Neutrophil (primary cell): ENCODE measurements around the gene EXOC4.

ENCODE experiments used
- H3K27ac ChIP-seq: fragments of 200-600 bp; sonication (generic); 2 replicates; pipeline ENCODE4 v1.5.1; 2016; ENCODE audit warnings: mild to moderate bottlenecking, moderate library complexity
- H3K27me3 ChIP-seq: fragments of 200-600 bp; sonication (generic); 2 replicates; pipeline ENCODE4 v1.6.0; 2016; ENCODE audit warnings: mild to moderate bottlenecking
- H3K36me3 ChIP-seq: fragments of 200-600 bp; sonication (generic); 2 replicates; pipeline ENCODE4 v1.5.1; 2017
- H3K4me1 ChIP-seq, 2 experiments: fragments of 200-600 bp in 1 of 2; sonication (generic) in 1 of 2; 1 replicate in 1 of 2; 2 replicates in 1 of 2; pipeline versions ENCODE4 v1.5.1 to v1.6.1; 2013 to 2016; ENCODE audit warnings: low read depth in 1 of 2, low read length in 1 of 2, mild to moderate bottlenecking in 1 of 2, moderate library complexity in 1 of 2; ENCODE audit not compliant: control insufficient read depth in 1 of 2, insufficient read depth in 1 of 2
- H3K4me3 ChIP-seq, 2 experiments: fragments of 200-600 bp in 1 of 2; sonication (generic) in 1 of 2; 1 replicate in 1 of 2; 2 replicates in 1 of 2; pipeline ENCODE4 v1.5.1; 2013 to 2016; ENCODE audit warnings: low read depth in 1 of 2, low read length in 1 of 2, mild to moderate bottlenecking in 1 of 2, moderate library complexity in 1 of 2
- H3K9me3 ChIP-seq: fragments of 200-600 bp; sonication (generic); 2 replicates; pipeline ENCODE4 v1.5.1; 2016
- TF ChIP-seq, protein P1 (sequence below): fragments of 200-600 bp; sonication (generic); IDR thresholded peaks from 2 replicates; pipeline ENCODE4 v1.5.1; 2016; ENCODE audit warnings: antibody characterized with exemption

Gene EXOC4

GRCh38 chr7:133576612-133577168 lies 323.8 kb downstream of the EXOC4 start:
- Histone ChIP-seq H3K27me3 (no peaks in the 10 kb centered on the region), H3K9me3 (no peaks in the 10 kb centered on the region), H3K4me3 (no peak overlapping the region), H3K27ac (no peak overlapping the region), H3K36me3 (no peaks in the 10 kb centered on the region), H3K4me1 (peaks cover 4 to 6% of the 10 kb centered on the region in 2 experiments)
- TF ChIP-seq, protein P1, sequence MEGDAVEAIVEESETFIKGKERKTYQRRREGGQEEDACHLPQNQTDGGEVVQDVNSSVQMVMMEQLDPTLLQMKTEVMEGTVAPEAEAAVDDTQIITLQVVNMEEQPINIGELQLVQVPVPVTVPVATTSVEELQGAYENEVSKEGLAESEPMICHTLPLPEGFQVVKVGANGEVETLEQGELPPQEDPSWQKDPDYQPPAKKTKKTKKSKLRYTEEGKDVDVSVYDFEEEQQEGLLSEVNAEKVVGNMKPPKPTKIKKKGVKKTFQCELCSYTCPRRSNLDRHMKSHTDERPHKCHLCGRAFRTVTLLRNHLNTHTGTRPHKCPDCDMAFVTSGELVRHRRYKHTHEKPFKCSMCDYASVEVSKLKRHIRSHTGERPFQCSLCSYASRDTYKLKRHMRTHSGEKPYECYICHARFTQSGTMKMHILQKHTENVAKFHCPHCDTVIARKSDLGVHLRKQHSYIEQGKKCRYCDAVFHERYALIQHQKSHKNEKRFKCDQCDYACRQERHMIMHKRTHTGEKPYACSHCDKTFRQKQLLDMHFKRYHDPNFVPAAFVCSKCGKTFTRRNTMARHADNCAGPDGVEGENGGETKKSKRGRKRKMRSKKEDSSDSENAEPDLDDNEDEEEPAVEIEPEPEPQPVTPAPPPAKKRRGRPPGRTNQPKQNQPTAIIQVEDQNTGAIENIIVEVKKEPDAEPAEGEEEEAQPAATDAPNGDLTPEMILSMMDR, result no peak

DNA sequence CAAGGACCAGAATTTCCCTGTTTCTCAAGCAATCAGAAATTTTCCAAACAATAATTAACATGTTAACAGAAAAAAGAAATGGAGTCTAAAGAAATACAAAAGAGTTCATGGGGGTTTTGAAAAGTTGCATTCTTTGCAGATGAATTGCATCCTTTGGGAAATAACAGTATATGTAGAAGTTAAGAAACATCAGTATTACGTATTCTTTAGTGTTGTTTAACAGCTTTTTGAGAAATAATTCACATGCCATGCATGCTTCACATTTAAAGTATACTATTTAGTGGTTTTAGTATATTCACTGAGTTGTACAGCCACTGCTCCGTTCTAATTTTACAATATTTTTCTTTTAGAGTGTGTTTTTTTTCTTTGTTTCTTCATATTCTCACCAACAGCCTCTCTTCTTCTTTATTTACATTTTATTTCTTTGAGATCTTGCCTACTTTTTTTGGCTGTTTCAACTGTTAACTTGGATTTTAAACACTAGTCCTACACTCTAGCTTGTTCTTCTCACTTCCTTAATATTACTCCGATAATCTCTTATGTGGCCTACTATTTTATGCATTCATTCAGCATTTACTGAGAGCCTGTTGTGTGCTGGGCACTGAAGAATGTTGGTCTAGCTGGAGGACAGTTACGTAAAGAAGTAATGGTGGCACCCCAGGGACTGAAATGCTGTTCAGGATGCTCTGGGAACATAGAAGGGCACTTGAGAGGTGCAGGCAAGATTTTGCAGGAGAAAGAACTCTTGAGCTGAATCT lies 330.1 kb downstream of the EXOC4 start:
- Histone ChIP-seq H3K36me3 (no peaks in the 10 kb centered on the region), H3K4me3 (no peak overlapping the region), H3K27me3 (no peaks in the 10 kb centered on the region), H3K4me1 (peaks cover 17 to 23% of the 10 kb centered on the region in 2 experiments), H3K27ac (no peak overlapping the region), H3K9me3 (no peaks in the 10 kb centered on the region)
- TF ChIP-seq, protein P1, result no peak

GRCh38 chr7:133583545-133584171 lies 330.8 kb downstream of the EXOC4 start:
- no peak overlapping the region for H3K27ac ChIP-seq
- TF ChIP-seq, protein P1, result no peak

DNA sequence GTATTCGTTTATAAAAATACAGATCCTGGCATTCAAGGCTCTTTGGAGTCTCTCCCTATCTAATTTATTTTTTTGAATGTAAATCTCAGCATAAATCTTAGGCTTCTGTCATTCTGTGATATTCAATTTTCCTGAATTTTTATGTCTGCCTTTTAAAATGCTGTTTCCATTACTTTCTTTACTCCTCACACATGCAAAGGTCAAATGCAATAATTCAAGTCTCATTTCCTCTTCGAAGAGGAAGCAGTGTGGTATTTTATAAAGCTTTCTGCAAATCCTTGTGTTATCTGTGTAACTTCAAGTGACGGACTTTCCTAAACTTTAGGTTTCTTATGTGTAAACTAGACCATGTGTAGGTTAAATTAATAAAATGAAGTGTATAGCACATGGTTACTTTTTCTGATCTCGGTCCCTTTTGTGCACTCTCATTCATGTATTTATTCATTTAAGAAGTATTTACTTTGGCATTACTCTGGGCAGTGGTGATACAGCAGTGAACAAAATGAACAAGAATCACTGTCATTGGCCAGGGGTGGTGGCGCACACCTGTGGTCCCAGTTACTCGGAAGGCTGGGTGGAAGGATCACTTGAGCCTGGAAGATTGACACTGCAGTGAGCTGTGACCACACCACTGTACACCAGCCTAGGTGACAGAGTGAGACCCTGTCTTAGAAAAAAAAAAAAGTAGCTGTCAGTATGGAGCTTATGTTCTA lies 332.2 kb downstream of the EXOC4 start:
- Histone ChIP-seq H3K9me3 (no peaks in the 10 kb centered on the region), H3K27me3 (no peaks in the 10 kb centered on the region), H3K4me1 (peaks cover 17 to 23% of the 10 kb centered on the region in 2 experiments), H3K27ac (no peak overlapping the region), H3K36me3 (no peaks in the 10 kb centered on the region), H3K4me3 (no peak overlapping the region)
- TF ChIP-seq, protein P1, result no peak

More at GRCh38 chr7:133583545-133584171, 330.8 kb downstream of the EXOC4 start:
- Histone ChIP-seq H3K36me3 (no peaks in the 10 kb centered on the region), H3K4me1 (peaks cover 17 to 23% of the 10 kb centered on the region in 2 experiments), H3K4me3 (no peak overlapping the region), H3K27me3 (no peaks in the 10 kb centered on the region), H3K9me3 (no peaks in the 10 kb centered on the region)

- no peaks in the 10 kb centered on the region for H3K9me3 ChIP-seq
- no peak overlapping the region for H3K4me3 ChIP-seq
- no peak overlapping the region for H3K27ac ChIP-seq
- TF ChIP-seq, protein P1, result no peak
- H3K36me3 ChIP-seq, result no peaks in the 10 kb centered on the region
- peaks cover 17 to 23% of the 10 kb centered on the region in 2 experiments for H3K4me1 ChIP-seq
- no peaks in the 10 kb centered on the region for H3K27me3 ChIP-seq
Measured at GRCh38 chr7:133586253-133586652, 333.4 kb downstream of the EXOC4 start.
